PFSK-1 (cell line): ENCODE measurements around the gene ESR2.

ENCODE experiments used
- FOXP2 ChIP-seq: optimal IDR thresholded peaks from 2 replicates; pipeline ENCODE3; 2011; ENCODE audit warnings: borderline replicate concordance, control low read depth, inconsistent platforms; ENCODE audit not compliant: insufficient read depth; ENCODE audit errors: extremely low read length, extremely low read depth
- POLR2AphosphoS5 ChIP-seq: IDR thresholded peaks from 2 replicates; pipeline ENCODE4 v1.6.1; 2012; ENCODE audit warnings: low read depth, mild to moderate bottlenecking, control low read depth, low read length, moderate library complexity
- REST ChIP-seq, 2 experiments: IDR thresholded peaks; 2 replicates each; pipeline versions ENCODE4 v1.6.1 to v1.8.0; 2011 to 2012; ENCODE audit warnings: low read depth in 2 of 2, low read length in 2 of 2, control low read depth in 1 of 2, inconsistent platforms in 1 of 2, mild to moderate bottlenecking in 1 of 2, moderate library complexity in 1 of 2; ENCODE audit not compliant: insufficient read depth in 1 of 2
- SIN3A ChIP-seq: IDR thresholded peaks from 2 replicates; pipeline ENCODE4 v1.6.1; 2012; ENCODE audit warnings: mild to moderate bottlenecking, low read length, moderate library complexity, borderline replicate concordance; ENCODE audit not compliant: insufficient read depth
- TAF1 ChIP-seq: IDR thresholded peaks from 2 replicates; pipeline ENCODE4 v1.6.1; 2012; ENCODE audit warnings: low read length, control low read depth, borderline replicate concordance; ENCODE audit not compliant: insufficient read depth

ESR2 gene

DNA sequence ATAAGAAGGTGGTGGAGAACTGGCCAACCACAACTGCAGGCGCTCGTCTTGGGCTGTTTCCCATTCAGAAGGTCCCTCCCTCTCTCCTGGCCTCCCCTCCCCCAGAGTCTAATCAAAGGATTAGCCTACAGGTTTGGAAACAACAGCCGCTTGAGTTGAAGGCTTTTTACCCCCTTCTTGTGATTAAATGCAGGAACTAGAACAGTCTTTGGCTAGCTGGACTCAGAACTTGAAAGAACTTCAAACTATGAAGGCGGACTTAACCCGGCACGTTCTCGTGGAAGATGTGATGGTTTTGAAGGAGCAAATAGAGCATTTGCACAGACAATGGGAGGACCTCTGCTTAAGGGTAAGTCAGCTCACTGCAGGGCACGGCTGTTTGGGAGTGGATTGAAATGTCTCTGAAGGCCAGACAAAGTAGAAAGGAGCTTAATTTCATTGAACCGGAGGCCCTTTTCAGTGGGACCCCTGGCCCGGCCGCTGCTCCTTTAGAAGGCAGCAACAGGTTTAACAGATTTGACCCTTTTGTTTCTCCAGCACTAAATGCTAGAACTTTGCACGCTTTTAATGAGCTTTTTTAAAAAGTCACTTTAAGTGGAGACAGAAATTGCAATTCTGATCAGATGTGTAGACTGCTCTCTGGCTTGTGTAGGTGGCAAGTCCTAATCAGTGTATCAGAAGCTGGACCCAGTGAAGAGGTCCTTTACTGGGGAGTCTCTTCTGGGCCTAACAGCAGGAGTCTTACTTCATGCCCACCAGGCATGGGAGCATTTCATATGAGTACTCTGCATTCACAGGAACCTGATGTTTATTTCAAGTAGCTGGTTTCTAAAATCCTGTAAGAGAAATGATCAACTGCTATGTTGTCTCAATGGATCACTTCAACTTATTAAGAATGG is 107.7 kb downstream of the ESR2 start:
- TF ChIP-seq SIN3A (no peak), REST (IDR thresholded peaks at IDR 0.05; ENCODE audit: insufficient read depth in 1 of 2, low read depth in 2 of 2, low read length in 2 of 2) (no peak), FOXP2 (no peak), TAF1 (no peak), POLR2AphosphoS5 (no peak)

- TF ChIP-seq REST (IDR thresholded peaks at IDR 0.05; ENCODE audit: insufficient read depth in 1 of 2, low read depth in 2 of 2, low read length in 2 of 2) = no peak
- TF ChIP-seq FOXP2 = no peak
- no peak for TF ChIP-seq SIN3A
- TF ChIP-seq TAF1 = no peak
- TF ChIP-seq POLR2AphosphoS5 = no peak
These were observed 109.0 kb downstream of the ESR2 start for GRCh38 chr14:64185184-64185583.

DNA sequence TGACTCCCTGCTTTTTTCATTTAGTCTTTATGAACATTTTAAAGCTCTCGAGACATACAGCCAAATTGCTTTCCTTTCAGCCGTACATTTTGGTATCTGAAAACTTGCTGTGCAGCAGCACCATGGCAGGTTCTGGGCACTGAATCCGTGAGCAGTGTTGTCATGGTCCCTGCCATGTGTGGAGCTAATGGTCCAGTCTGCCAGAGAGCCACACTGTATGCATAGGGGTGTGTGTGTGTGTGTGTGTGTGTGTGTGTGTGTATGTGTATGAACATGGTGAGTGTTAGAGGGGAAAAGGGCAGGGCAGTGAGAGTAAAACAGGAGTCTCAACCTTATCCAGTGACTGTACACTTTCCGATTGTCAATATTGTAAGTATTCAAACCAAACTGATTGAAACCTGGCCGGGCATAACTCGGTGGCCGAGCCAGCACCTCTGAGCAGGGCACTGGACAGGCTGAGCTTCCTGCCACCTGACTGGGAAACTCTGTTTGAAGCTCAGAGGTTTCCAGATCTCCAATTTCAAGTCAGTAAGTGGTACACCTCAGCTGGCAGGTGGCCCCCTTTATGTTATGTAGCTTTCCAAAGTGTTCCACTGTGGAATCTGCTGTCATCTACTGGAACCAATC is 110.0 kb downstream of the ESR2 start:
- TF ChIP-seq REST (IDR thresholded peaks at IDR 0.05; ENCODE audit: insufficient read depth in 1 of 2, low read depth in 2 of 2, low read length in 2 of 2) = no peak
- TF ChIP-seq TAF1 = no peak
- no peak for TF ChIP-seq POLR2AphosphoS5
- no peak for TF ChIP-seq FOXP2
- TF ChIP-seq SIN3A = no peak

- TF ChIP-seq SIN3A = no peak
- no peak for TF ChIP-seq TAF1
- no peak for TF ChIP-seq POLR2AphosphoS5
- TF ChIP-seq FOXP2 = no peak
- TF ChIP-seq REST (IDR thresholded peaks at IDR 0.05; ENCODE audit: insufficient read depth in 1 of 2, low read depth in 2 of 2, low read length in 2 of 2) = no peak
These were observed 115.4 kb downstream of the ESR2 start for GRCh38 chr14:64178814-64179213.
